GM12878 (cell line): ENCODE data around the gene NAP1L4. TPM values are rescaled to one million over a fixed set of nuclear protein-coding genes. Genes with fewer than 3 reads are reported as not detected.

Experiments used
- ATAC-seq: fragments of 200-7000 bp; cut with Tn5 transposase; 3 replicates; pipeline ENCODE4 v1.9.1; 2020; ENCODE audit warnings: mild to moderate bottlenecking, moderate library complexity
- Bru-seq: library from RNA; stranded (reverse); fragments of 400-500 nt; gene quantifications from one replicate; lab custom pipeline; 2021; lab: Mats Ljungman, UMichigan
- BruChase-seq, 2 experiments: library from RNA; stranded (reverse); fragments of 400-500 nt; gene quantifications; one replicate each; lab custom pipeline; 2021; lab: Mats Ljungman, UMichigan
- BruUV-seq: library from RNA; stranded (reverse); fragments of 400-500 nt; replicated peaks from 2 replicates; lab custom pipeline; 2021; lab: Mats Ljungman, UMichigan
- CTCF ChIA-PET: fragments of 300-600 bp; sonication (Branson Sonifier 250); formaldehyde crosslinking; extraction: SDS; loops from one replicate; lab custom pipeline; 2021; ENCODE audit warnings: inconsistent platforms; lab: Yijun Ruan, JAX
- POLR2A ChIA-PET: fragments of 350-600 bp; formaldehyde crosslinking; extraction: SDS; loops from one replicate; lab custom pipeline; 2021; ENCODE audit warnings: inconsistent platforms; lab: Charles Lee
- RAD21 ChIA-PET: fragments of 300-600 bp; sonication (Branson Sonifier 250); formaldehyde crosslinking; loops from one replicate; lab custom pipeline; 2023; ENCODE audit warnings: antibody characterized with exemption; ENCODE audit not compliant: unreplicated experiment; lab: Charles Lee
- SMC1A ChIA-PET: fragments of 300-600 bp; sonication (Branson Sonifier 250); formaldehyde crosslinking; loops from one replicate; lab custom pipeline; 2023; ENCODE audit not compliant: unreplicated experiment, uncharacterized antibody; lab: Charles Lee
- DNase-seq: peaks from one replicate; pipeline ENCODE4 v3.0.0-alpha.2; 2011; ENCODE audit warnings: low read depth, low spot score
- FAIRE-seq: peaks from 3 replicates; lab custom pipeline; 2011; peaks lifted over from hg19 to GRCh38; lab: Jason Lieb, UNC
- H2AFZ ChIP-seq: 2 replicates; pipeline ENCODE4 v1.6.0; 2011; ENCODE audit warnings: low read depth, low read length, control low read depth; ENCODE audit not compliant: control insufficient read depth
- H3K27ac ChIP-seq: 2 replicates; pipeline ENCODE4 v1.5.1; 2011; ENCODE audit warnings: control low read depth; ENCODE audit not compliant: control insufficient read depth, insufficient read depth
- H3K27me3 ChIP-seq, 2 experiments: replicated peaks in 1 of 2; 2 replicates each; pipeline versions ENCODE4 v1.6.0 to v1.6.1; 2011; ENCODE audit warnings: low read length in 1 of 2; ENCODE audit not compliant: control insufficient read depth in 2 of 2, insufficient read depth in 2 of 2
- H3K36me3 ChIP-seq, 2 experiments: 2 replicates each; pipeline ENCODE4 v1.5.1; 2011; ENCODE audit warnings: low read length in 1 of 2; ENCODE audit not compliant: control insufficient read depth in 2 of 2, insufficient read depth in 2 of 2
- H3K4me1 ChIP-seq: 2 replicates; pipeline ENCODE4 v1.6.1; 2011; ENCODE audit warnings: mild to moderate bottlenecking, low read length, moderate library complexity, mixed read lengths; ENCODE audit not compliant: control insufficient read depth, insufficient read depth
- H3K4me2 ChIP-seq: 2 replicates; pipeline ENCODE4 v1.6.0; 2011; ENCODE audit warnings: control low read depth; ENCODE audit not compliant: control insufficient read depth, insufficient read depth
- H3K4me3 ChIP-seq: fragments of 200-600 bp; sonication (generic); 2 replicates; pipeline ENCODE4 v1.5.1; 2016
- H3K79me2 ChIP-seq: 2 replicates; pipeline ENCODE4 v1.6.0; 2011; ENCODE audit warnings: low read length; ENCODE audit not compliant: control insufficient read depth, insufficient read depth
- H3K9ac ChIP-seq: 2 replicates; pipeline ENCODE4 v1.8.0; 2011; ENCODE audit warnings: low read length, control low read depth, mixed read lengths; ENCODE audit not compliant: control insufficient read depth, insufficient read depth
- H3K9me3 ChIP-seq: replicated peaks from 3 replicates; pipeline ENCODE4 v1.5.1; 2011; ENCODE audit warnings: mild to moderate bottlenecking, low read length; ENCODE audit not compliant: control insufficient read depth, insufficient read depth
- H4K20me1 ChIP-seq: 2 replicates; pipeline ENCODE4 v1.6.0; 2011; ENCODE audit not compliant: control insufficient read depth, insufficient read depth
- CHD2 ChIP-seq: IDR thresholded peaks from 2 replicates; pipeline ENCODE4 v1.6.1; 2011; ENCODE audit warnings: low read depth, low read length, improper control_type of control experiment, borderline replicate concordance
- CREM ChIP-seq: IDR thresholded peaks from 2 replicates; pipeline ENCODE4 v1.6.1; 2014; ENCODE audit warnings: antibody characterized with exemption, low read depth
- CUX1 ChIP-seq: IDR thresholded peaks from 2 replicates; pipeline ENCODE4 v1.6.1; 2012; ENCODE audit warnings: improper control_type of control experiment, low read depth, low read length; ENCODE audit not compliant: insufficient replicate concordance
- FOS ChIP-seq: IDR thresholded peaks from 3 replicates; pipeline ENCODE4 v1.6.1; 2011; ENCODE audit warnings: borderline replicate concordance; ENCODE audit not compliant: insufficient read length; ENCODE audit errors: extremely low read depth
- IKZF1 ChIP-seq: fragments of 450-650 bp; conservative IDR thresholded peaks from 2 replicates; pipeline ENCODE4 v1.6.1; 2017; ENCODE audit warnings: antibody characterized with exemption, mild to moderate bottlenecking
- JUNB ChIP-seq: IDR thresholded peaks from 2 replicates; pipeline ENCODE4 v1.6.1; 2016; ENCODE audit warnings: antibody characterized with exemption, mild to moderate bottlenecking
- RAD21 ChIP-seq: IDR thresholded peaks from 2 replicates; pipeline ENCODE4 v1.6.1; 2011; ENCODE audit warnings: mild to moderate bottlenecking, low read depth, low read length, moderate library complexity; ENCODE audit not compliant: insufficient read depth
- RFX5 ChIP-seq: IDR thresholded peaks from 2 replicates; pipeline ENCODE4 v1.6.1; 2011; ENCODE audit warnings: low read depth, low read length, improper control_type of control experiment
- RUNX3 ChIP-seq: IDR thresholded peaks from 2 replicates; pipeline ENCODE4 v1.6.1; 2012; ENCODE audit warnings: low read length, inconsistent platforms
- SIN3A ChIP-seq: IDR thresholded peaks from 2 replicates; pipeline ENCODE4 v1.6.1; 2012; ENCODE audit warnings: low read depth, low read length, improper control_type of control experiment
- SMARCA5 ChIP-seq: fragments of 450-650 bp; IDR thresholded peaks from 2 replicates; pipeline ENCODE4 v1.6.1; 2017; ENCODE audit warnings: mild to moderate bottlenecking
- SP1 ChIP-seq: IDR thresholded peaks from one replicate; pipeline ENCODE4 v1.6.1; 2011; ENCODE audit warnings: low read depth, low read length
- TAF1 ChIP-seq: IDR thresholded peaks from 2 replicates; pipeline ENCODE4 v1.6.1; 2011; ENCODE audit warnings: mild to moderate bottlenecking, low read depth, low read length, borderline replicate concordance
- WGBS: methylation state at CpG from one replicate; pipeline ENCODE4 v1.1.6; 2016; ENCODE audit warnings: low lambda C conversion rate; ENCODE audit not compliant: insufficient replicate concordance, insufficient coverage; ENCODE audit errors: missing lambda C conversion rate; 5-methylcytosine and 5-hydroxymethylcytosine counted together
- in situ Hi-C: fragments of 300-500 bp; cut with MboI; formaldehyde crosslinking; loops from 9 replicates; pipeline ENCODE4 v1.14.3; 2018; ENCODE audit warnings: mixed read lengths
- intact Hi-C: fragments of 100-400 bp; cut with micrococcal nuclease; formaldehyde crosslinking; loops from one replicate; pipeline ENCODE4 v1.14.2; 2022; ENCODE audit not compliant: unreplicated experiment
- long read RNA-seq, 2 experiments: library from polyadenylated mRNA; unstranded; transcript quantifications; one replicate each; pipeline ENCODE4 v2.0.0, GENCODE V29; 2019 to 2020
- polyA minus RNA-seq, 3 experiments: library from RNA; depleted of rRNA, polyadenylated mRNA; stranded (reverse); fragments of >200 nt; gene quantifications; 2 replicates each; pipeline ENCODE4 v1.2.3, GENCODE V29; 2011
- polyA plus RNA-seq, 11 experiments: library from polyadenylated mRNA; depleted of rRNA in 4 of 11; unstranded in 6 of 11; stranded (reverse) in 5 of 11; fragments of >200 nt; fragmentation: Nextera tagmentation in 4 of 11; fragmentation: Illumina TruSeq in 1 of 11; extraction: Ambion mirVana in 4 of 11; extraction: Trizol in 1 of 11; gene quantifications; 1 replicate in 1 of 11; 2 replicates in 10 of 11; pipeline versions ENCODE4 v1.2.1 to v1.2.3, GENCODE V29; 2011 to 2016; ENCODE audit warnings: inconsistent platforms in 2 of 11, missing spikeins in 2 of 11, low read depth in 1 of 11
- total RNA-seq, 4 experiments: library from RNA; depleted of rRNA in 3 of 4; stranded (reverse); fragments of >200 nt in 3 of 4; fragmentation: Illumina TruSeq in 1 of 4; extraction: Trizol in 1 of 4; gene quantifications; 2 replicates each; pipeline versions ENCODE4 v1.2.1 to v1.2.3, GENCODE V29; 2013 to 2021

Gene NAP1L4
- 427 and 452 TPM in 2 replicates for total RNA-seq (2013; cell fraction: nucleolus; rRNA removed)
- total RNA-seq (2014; rRNA removed) (103 and 107 TPM in 2 replicates), total RNA-seq (2014; rRNA removed; fragmentation: Illumina TruSeq; extraction: Trizol) (100 and 101 TPM in 2 replicates), total RNA-seq (2021) (128 and 130 TPM in 2 replicates), polyA plus RNA-seq (2011; rRNA removed) (100 and 159 TPM in 2 replicates), polyA plus RNA-seq (2014; fragmentation: Illumina TruSeq; extraction: Trizol) (127 and 140 TPM in 2 replicates), polyA plus RNA-seq (2014; fragmentation: Nextera tagmentation; extraction: Ambion mirVana) (10 to 100 TPM; 24.8 to 44.0 TPM), polyA plus RNA-seq (2014; rRNA removed) (121 TPM in 2 replicates), polyA plus RNA-seq (2016; fragmentation: Nextera tagmentation; extraction: Ambion mirVana) (100 to 1,000 TPM; 181 to 198 TPM), polyA minus RNA-seq (2011; rRNA and poly(A)+ RNA removed) (62.6 and 97.0 TPM in 2 replicates), Bru-seq, nascent RNA (percentile 95 among the genes with signal in this experiment), BruChase-seq, experiment 1, labeled RNA remaining after a 6-hour chase (percentile 98 among the genes with signal in this experiment), BruChase-seq, experiment 2, labeled RNA remaining after a 2-hour chase (percentile 98 among the genes with signal in this experiment)
- 48.1 TPM for polyA plus RNA-seq (2011; ENCODE audit: low read depth)
- 64.8 and 80.3 TPM in 2 replicates for polyA plus RNA-seq (2011; cell fraction: cytosol; rRNA removed)
- 141 and 157 TPM in 2 replicates for polyA plus RNA-seq (2011; cell fraction: nucleus; rRNA removed)
- polyA plus RNA-seq (2012) = 71.3 and 83.1 TPM in 2 replicates
- 28.8 and 30.2 TPM in 2 replicates for polyA minus RNA-seq (2011; cell fraction: cytosol; rRNA and poly(A)+ RNA removed)
- polyA minus RNA-seq (2011; cell fraction: nucleus; rRNA and poly(A)+ RNA removed) = 52.5 and 71.7 TPM in 2 replicates
- long read RNA-seq, experiment 1, transcript NAP1L4-201 (16 exons, 2,511 nt) = minor isoform, 14 of 103 reads
- long read RNA-seq, experiment 1, transcript NAP1L4-222 (15 exons, 2,479 nt) = major isoform, 46 of 103 reads
- long read RNA-seq, experiment 1, partial matches to known transcripts = 8 of 103 reads
- long read RNA-seq, experiment 1, other reads (novel, unspliced or antisense) = 34 of 103 reads
- long read RNA-seq, experiment 2, transcript NAP1L4-201 (16 exons, 2,511 nt) = minor isoform, 132 of 557 reads
- long read RNA-seq, experiment 2, transcript NAP1L4-212 (16 exons, 1,941 nt) = minor isoform, 10 of 557 reads
- long read RNA-seq, experiment 2, transcript NAP1L4-222 (15 exons, 2,479 nt) = major isoform, 227 of 557 reads
- long read RNA-seq, experiment 2, partial matches to known transcripts = 73 of 557 reads
- long read RNA-seq, experiment 2, other reads (novel, unspliced or antisense) = 115 of 557 reads

- 1% methylated on average over 69 of the region's 77 CpGs for WGBS
- peak; percentile 81 for FAIRE-seq
- CTCF ChIA-PET = no interaction called here
- TF ChIP-seq CUX1 (no peak), CHD2 (peak; percentile 82), JUNB (no peak), TAF1 (peak; percentile 20; the same call in 1 of the 2 replicates), SIN3A (peak; percentile 83), FOS (peak; percentile 32), SMARCA5 (0 out of 2 replicates have a peak, but pooled peaks have one; percentile 51), RUNX3 (peak; percentile 58; the same call in 1 of the 2 replicates), RFX5 (peak; percentile 42; the same call in 1 of the 2 replicates), CREM (peak; percentile 16; the same call in 1 of the 2 replicates), IKZF1 (peak; percentile 8; the same call in 1 of the 2 replicates), RAD21 (no peak), SP1 (peak; percentile 83)
Observed at GRCh38 chr11:2992234-2992996, at the start of gene NAP1L4. TSS of gene NAP1L4 (minus strand) at chr11:2992329. CDS start at chr11:2979220, 13,109 bp downstream.

More at GRCh38 chr11:2992234-2992996, at the start of gene NAP1L4:
- RAD21 ChIA-PET = interaction anchor here (0.7 to 4.8 kb wide), 8 partner anchors 9 to 99 kb away, joined by 3 to 42 read pairs (median 4); no protein-coding TSS in a partner anchor
- SMC1A ChIA-PET = interaction anchor here (0.6 kb wide), 1 partner anchor 58 kb away, joined by 4 read pairs; no protein-coding TSS in a partner anchor
- intact Hi-C loops = loop anchor here (5.0 kb wide), 1 partner anchor 65 kb away; the partner anchor contains the start of gene CARS1
- ATAC-seq = peak; percentile 90
- peaks cover 6% of the 10 kb centered on the region for H3K4me1 ChIP-seq
- peaks cover 0 to 4% of the 10 kb centered on the region in 2 experiments; a peak in 1 of 4 replicates for H3K36me3 ChIP-seq
- peaks cover 47% of the 10 kb centered on the region for H3K79me2 ChIP-seq
- H3K9me3 ChIP-seq = no peaks in the 10 kb centered on the region
- TSS peak; percentile 89 for BruUV-seq
- peak within 1 kb of the TSS; percentile 97 for H3K4me3 ChIP-seq
- H3K27me3 ChIP-seq = no peaks in the 10 kb centered on the region
- in situ Hi-C loops = no loop called here
- POLR2A ChIA-PET = interaction anchor here (0.8 to 1.1 kb wide), 6 partner anchors 11 to 387 kb away, joined by 3 to 11 read pairs (median 4); partner anchors contain the start of gene ZNF195
- H3K4me2 ChIP-seq = peak within 1 kb of the TSS; percentile 97
- peak within 1 kb of the TSS; percentile 84 for H3K27ac ChIP-seq
- H2AFZ ChIP-seq = peak within 1 kb of the TSS; percentile 82
- DNase-seq = peak; percentile 91
- peaks cover 6% of the 10 kb centered on the region; the same call in 1 of the 2 replicates for H4K20me1 ChIP-seq
- peak within 1 kb of the TSS; percentile 77 for H3K9ac ChIP-seq
